Endothelial cell of umbilical vein (primary cell): ENCODE measurements around the gene OCRL. TPM values are rescaled to one million over a fixed set of nuclear protein-coding genes. Genes with fewer than 3 reads are reported as not detected.

ENCODE experiments used
- BruUV-seq: library from RNA; stranded (reverse); fragments of 400-500 nt; replicated peaks from 2 replicates; lab custom pipeline; 2021; lab: Mats Ljungman, UMichigan
- CTCF ChIA-PET: fragments of 300-600, 350-600 bp; sonication (Branson Sonifier 250); formaldehyde crosslinking; loops from one replicate; lab custom pipeline; 2021; ENCODE audit warnings: antibody characterized with exemption, inconsistent platforms; lab: Charles Lee
- POLR2A ChIA-PET: fragments of 300-600, 350-600 bp; sonication (Branson Sonifier 250); formaldehyde crosslinking; loops from one replicate; lab custom pipeline; 2021; ENCODE audit warnings: antibody characterized with exemption, inconsistent platforms; lab: Charles Lee
- DNase-seq: peaks from one replicate; pipeline ENCODE4 v3.0.0-alpha.2; 2011; ENCODE audit warnings: low read depth, low spot score
- FAIRE-seq: peaks from 2 replicates; lab custom pipeline; 2011; peaks lifted over from hg19 to GRCh38; lab: Jason Lieb, UNC
- H2AFZ ChIP-seq: 2 replicates; pipeline ENCODE4 v1.6.0; 2012; ENCODE audit warnings: low read depth, low read length, control low read depth, inconsistent platforms
- H3K27ac ChIP-seq: 2 replicates; pipeline ENCODE4 v1.5.1; 2011; ENCODE audit warnings: low read depth, mild to moderate bottlenecking, control low read depth, low read length, moderate library complexity; ENCODE audit not compliant: insufficient read depth
- H3K27me3 ChIP-seq, 2 experiments: 2 replicates each; pipeline versions ENCODE4 v1.6.0 to v1.6.1; 2011; ENCODE audit warnings: low read length in 2 of 2, mixed read lengths in 1 of 2; ENCODE audit not compliant: control insufficient read depth in 2 of 2, insufficient read depth in 2 of 2
- H3K36me3 ChIP-seq, 2 experiments: 2 replicates in 1 of 2; 3 replicates in 1 of 2; pipeline ENCODE4 v1.5.1; 2011; ENCODE audit warnings: low read length in 2 of 2, mild to moderate bottlenecking in 1 of 2, moderate library complexity in 1 of 2; ENCODE audit not compliant: control insufficient read depth in 2 of 2, insufficient read depth in 2 of 2; ENCODE audit errors: extremely low read depth in 1 of 2
- H3K4me1 ChIP-seq: 3 replicates; pipeline ENCODE4 v1.5.1; 2011; ENCODE audit warnings: mild to moderate bottlenecking, low read length; ENCODE audit not compliant: control insufficient read depth, insufficient read depth; ENCODE audit errors: extremely low read depth
- H3K4me2 ChIP-seq: 2 replicates; pipeline ENCODE4 v1.6.1; 2011; ENCODE audit warnings: low read length, control low read depth, mixed read lengths; ENCODE audit not compliant: insufficient read depth
- H3K4me3 ChIP-seq, 3 experiments: fragments of 200-600 bp in 1 of 3; sonication (generic), shearing (Covaris generic) in 1 of 3; replicated peaks in 1 of 3; 2 replicates each; pipeline ENCODE4 v1.5.1; 2011 to 2016; ENCODE audit warnings: control low read depth in 3 of 3, low read length in 3 of 3, mild to moderate bottlenecking in 2 of 3, inconsistent platforms in 1 of 3, low read depth in 1 of 3, moderate library complexity in 1 of 3; ENCODE audit not compliant: insufficient read depth in 1 of 3
- H3K79me2 ChIP-seq: 2 replicates; pipeline ENCODE4 v1.6.0; 2012; ENCODE audit warnings: low read length, inconsistent platforms; ENCODE audit not compliant: control insufficient read depth, insufficient read depth
- H3K9ac ChIP-seq: replicated peaks from 2 replicates; pipeline ENCODE3; 2011; ENCODE audit warnings: low read length, control low read depth; ENCODE audit not compliant: insufficient read depth; ENCODE audit errors: extremely low read depth
- H3K9me1 ChIP-seq: replicated peaks from 3 replicates; pipeline ENCODE4 v1.6.0; 2011; ENCODE audit warnings: mild to moderate bottlenecking, low read length; ENCODE audit not compliant: control insufficient read depth, insufficient read depth; ENCODE audit errors: extremely low read depth
- H3K9me3 ChIP-seq: replicated peaks from 2 replicates; pipeline ENCODE4 v1.5.1; 2012; ENCODE audit warnings: low read length, inconsistent platforms; ENCODE audit not compliant: control insufficient read depth, insufficient read depth
- H4K20me1 ChIP-seq: replicated peaks from 2 replicates; pipeline ENCODE3; 2011; ENCODE audit warnings: mild to moderate bottlenecking, low read length; ENCODE audit not compliant: control insufficient read depth, insufficient read depth; ENCODE audit errors: extremely low read depth
- CTCF ChIP-seq, 2 donors: IDR thresholded peaks; 1 replicate in 1 of 2; 2 replicates in 1 of 2; pipeline ENCODE4 v1.5.1; 2011; ENCODE audit warnings: low read length in 2 of 2, mild to moderate bottlenecking in 2 of 2, moderate library complexity in 2 of 2, control low read depth in 1 of 2, inconsistent platforms in 1 of 2, low read depth in 1 of 2; ENCODE audit not compliant: insufficient read depth in 1 of 2; ENCODE audit errors: extremely low read depth in 1 of 2
- FOS ChIP-seq: IDR thresholded peaks from 2 replicates; pipeline ENCODE4 v1.6.1; 2011; ENCODE audit warnings: mild to moderate bottlenecking, low read length, moderate library complexity, borderline replicate concordance; ENCODE audit not compliant: insufficient read depth
- JUN ChIP-seq: IDR thresholded peaks from 2 replicates; pipeline ENCODE4 v1.6.1; 2011; ENCODE audit warnings: borderline replicate concordance, low read depth; ENCODE audit not compliant: insufficient read length, insufficient read depth
- MAX ChIP-seq: IDR thresholded peaks from 2 replicates; pipeline ENCODE4 v1.6.1; 2011; ENCODE audit not compliant: insufficient read depth, insufficient read length
- MYC ChIP-seq: IDR thresholded peaks from one replicate; pipeline ENCODE4 v1.6.1; 2011; ENCODE audit warnings: mild to moderate bottlenecking, low read depth, low read length
- dilution Hi-C: fragments of 300-500 bp; cut with MboI; formaldehyde crosslinking; loops from one replicate; pipeline ENCODE4 v1.15.0; 2019; ENCODE audit warnings: low sequenced_read_pairs; ENCODE audit not compliant: extremely low pct_ligation_motif_present
- intact Hi-C: fragments of 100-400 bp; cut with micrococcal nuclease; formaldehyde crosslinking; loops from one replicate; pipeline ENCODE4 v1.10.0; 2022
- polyA plus RNA-seq, 4 experiments: library from polyadenylated mRNA; depleted of rRNA in 3 of 4; stranded (reverse) in 3 of 4; unstranded in 1 of 4; fragments of >200 nt; gene quantifications; 2 replicates each; pipeline versions ENCODE4 v1.2.1 to v1.2.3, GENCODE V29; 2011 to 2012; ENCODE audit warnings: missing spikeins in 1 of 4
- total RNA-seq: library from RNA; stranded (reverse); gene quantifications from 2 replicates; pipeline ENCODE4 v1.2.3, GENCODE V29; 2021

OCRL gene
- total and polyA plus RNA-seq, 2 donors (not counting 3 experiments of a cell fraction or from before 2014, with no cell fraction given), result 14.6 to 20.9 TPM

- no peaks in the 10 kb centered on the region for H3K9me1 ChIP-seq
- peaks cover 7% of the 10 kb centered on the region for H3K4me1 ChIP-seq
- no peaks in the 10 kb centered on the region for H3K36me3 ChIP-seq
- ChIA-PET POLR2A (no interaction called here), CTCF (interaction anchor here (0.6 to 2.3 kb wide), 19 partner anchors 8 to 460 kb away, joined by 3 to 36 read pairs (median 4); partner anchors contain the start of gene UTP14A)
- no peak overlapping the region for H3K27ac ChIP-seq
- intact Hi-C loops, result loop anchor here (1.0 to 10.0 kb wide), 2 partner anchors 459 to 594 kb away; no protein-coding TSS in a partner anchor
- FAIRE-seq, result peak; percentile 67
- H3K9me3 ChIP-seq, result no peaks in the 10 kb centered on the region
- no peak overlapping the region for H2AFZ ChIP-seq
- H4K20me1 ChIP-seq, result no peaks in the 10 kb centered on the region
- TF ChIP-seq CTCF (IDR thresholded peaks at IDR 0.05; ENCODE audit: extremely low read depth in 1 of 2, insufficient read depth in 1 of 2, low read depth in 1 of 2, low read length in 2 of 2), result peak; percentile 44 to 51
- no peak for TF ChIP-seq JUN
- no peaks in the 10 kb centered on the region for H3K79me2 ChIP-seq
- no peaks in the 10 kb centered on the region for H3K27me3 ChIP-seq
- dilution Hi-C loops, result no loop called here
- BruUV-seq, result no TSS peak
- no peak overlapping the region for H3K4me2 ChIP-seq
- H3K9ac ChIP-seq, result no peak overlapping the region
- DNase-seq, result peak; percentile 21
- no peak overlapping the region for H3K4me3 ChIP-seq
These were observed 60.9 kb downstream of the OCRL start for GRCh38 chrX:129600981-129601424.

GRCh38 chrX:129606918-129607317 is 66.9 kb downstream of the OCRL start:
- peak; percentile 48 for DNase-seq

More at GRCh38 chrX:129606918-129607317, 66.9 kb downstream of the OCRL start:
- Histone ChIP-seq H3K79me2 (no peaks in the 10 kb centered on the region), H3K4me3 (no peak overlapping the region), H3K27ac (no peak overlapping the region), H3K36me3 (no peaks in the 10 kb centered on the region), H4K20me1 (no peaks in the 10 kb centered on the region), H3K9me1 (no peaks in the 10 kb centered on the region), H3K27me3 (no peaks in the 10 kb centered on the region), H3K4me1 (peaks cover 12% of the 10 kb centered on the region), H3K9ac (no peak overlapping the region), H2AFZ (no peak overlapping the region), H3K9me3 (no peaks in the 10 kb centered on the region), H3K4me2 (peak overlapping the region; percentile 48)
- TF ChIP-seq CTCF (IDR thresholded peaks at IDR 0.05; ENCODE audit: extremely low read depth in 1 of 2, insufficient read depth in 1 of 2, low read depth in 1 of 2, low read length in 2 of 2) (peak; percentile 42 to 51), FOS (no peak), MYC (no peak), MAX (no peak)
- POLR2A ChIA-PET, result no interaction called here
- CTCF ChIA-PET, result interaction anchor here (2.1 to 4.1 kb wide), 3 partner anchors 119 to 454 kb away, joined by 12 to 48 read pairs (median 34); no protein-coding TSS in a partner anchor
- dilution Hi-C loops, result no loop called here
- no TSS peak for BruUV-seq
- intact Hi-C loops, result loop anchor here (1.0 to 10.0 kb wide), 13 partner anchors 15 to 588 kb away; partner anchors contain the start of genes UTP14A and ZDHHC9
- FAIRE-seq, result peak; percentile 95
